ENCODE results near the gene LGALS7B. TPM values are rescaled to one million over a fixed set of nuclear protein-coding genes. Genes with fewer than 3 reads are reported as not detected.

LGALS7B gene
- 1,000 to 10,000 TPM in 3 of 4 donors, 100 to 1,000 TPM in 1; 871 to 2,466 (median 1,613) TPM for total RNA-seq

GRCh38 chr19:38788478-38789243 is at the start of gene LGALS7B:
Gene LGALS7B, plus strand, starts transcription at chr19:38789200. Its CDS starts 27 bp downstream, at chr19:38789227.
- H3K36me3 ChIP-seq: no peaks in the 10 kb centered on the region
- peaks cover 5 to 46% (median 20%) of the 10 kb centered on the region in 3 donors for H3K4me1 ChIP-seq
- TF ChIP-seq CTCF (IDR thresholded peaks at IDR 0.05) (no peak), POLR2A (IDR thresholded peaks at IDR 0.05) (no peak)
- H3K27ac ChIP-seq: peak within 1 kb of the TSS; percentile 85 to 91 (median 86)
- no peaks in the 10 kb centered on the region for H3K27me3 ChIP-seq
- peak within 1 kb of the TSS in 2 of 4 donors; percentile 33 to 42 for H3K4me3 ChIP-seq
- intact Hi-C loops (cut with DNase I): no loop called here
- no peaks in the 10 kb centered on the region for H3K9me3 ChIP-seq
- no peak for DNase-seq
- WGBS, 2 donors: 36 to 80% methylated on average over 1 to 6 of the region's 17 CpGs

- H3K4me1 ChIP-seq: peaks cover 20 to 36% (median 23%) of the 10 kb centered on the region in 3 donors
- no peak for DNase-seq
- TF ChIP-seq POLR2A (IDR thresholded peaks at IDR 0.05) (no peak), CTCF (IDR thresholded peaks at IDR 0.05) (no peak)
These were observed 49.4 kb upstream of the LGALS7B start for GRCh38 chr19:38739440-38740256.

GRCh38 chr19:38740257-38740592 is 48.8 kb upstream of the LGALS7B start:
- Histone ChIP-seq H3K27ac (no peak overlapping the region), H3K4me1 (peaks cover 14 to 30% (median 17%) of the 10 kb centered on the region in 3 donors), H3K9me3 (no peaks in the 10 kb centered on the region), H3K4me3 (no peak overlapping the region), H3K36me3 (no peaks in the 10 kb centered on the region), H3K27me3 (no peaks in the 10 kb centered on the region)
- TF ChIP-seq CTCF (IDR thresholded peaks at IDR 0.05) (no peak), POLR2A (IDR thresholded peaks at IDR 0.05) (no peak)
- intact Hi-C loops (cut with DNase I): no loop called here
- 20 to 35% methylated on average over 2 to 6 of the region's 9 CpGs for WGBS, 2 donors
- DNase-seq: no peak

More at GRCh38 chr19:38739440-38740256, 49.4 kb upstream of the LGALS7B start:
- Histone ChIP-seq H3K4me3 (no peak overlapping the region), H3K27ac (no peak overlapping the region), H3K9me3 (no peaks in the 10 kb centered on the region), H3K36me3 (no peaks in the 10 kb centered on the region), H3K27me3 (no peaks in the 10 kb centered on the region)
- intact Hi-C loops (cut with DNase I): loop anchor here (10.0 kb wide), 1 partner anchor 95 kb away; the partner anchor contains the start of gene ECH1
- 32 to 35% methylated on average over 7 to 13 of the region's 16 CpGs for WGBS, 2 donors

GRCh38 chr19:38740932-38741331 is 48.1 kb upstream of the LGALS7B start:
- intact Hi-C loops (cut with DNase I): no loop called here
- Histone ChIP-seq H3K27me3 (no peaks in the 10 kb centered on the region), H3K36me3 (no peaks in the 10 kb centered on the region), H3K4me1 (peaks cover 12 to 26% (median 14%) of the 10 kb centered on the region in 3 donors), H3K4me3 (no peak overlapping the region), H3K27ac (no peak overlapping the region), H3K9me3 (no peaks in the 10 kb centered on the region)
- DNase-seq: no peak
- WGBS, 2 donors: 96 to 100% methylated on average over 2 of the region's 2 CpGs
- TF ChIP-seq POLR2A (IDR thresholded peaks at IDR 0.05) (no peak), CTCF (IDR thresholded peaks at IDR 0.05) (no peak)

- WGBS, 2 donors: 87 to 90% methylated on average over 3 to 4 of the region's 15 CpGs
- H3K36me3 ChIP-seq: no peaks in the 10 kb centered on the region
- TF ChIP-seq POLR2A (IDR thresholded peaks at IDR 0.05) (no peak), CTCF (IDR thresholded peaks at IDR 0.05) (no peak)
- no peak for DNase-seq
- no peaks in the 10 kb centered on the region for H3K9me3 ChIP-seq
- H3K4me3 ChIP-seq: no peak overlapping the region
- intact Hi-C loops (cut with DNase I): no loop called here
- H3K4me1 ChIP-seq: peaks cover 5 to 19% (median 7%) of the 10 kb centered on the region in 3 donors
- no peaks in the 10 kb centered on the region for H3K27me3 ChIP-seq
- H3K27ac ChIP-seq: no peak overlapping the region
These were observed 47.3 kb upstream of the LGALS7B start for GRCh38 chr19:38741670-38742069.

All from esophagus squamous epithelium (tissue), 5 donors.